Measurements from ENCODE around the gene EBF3.
"Not testable (repeated sequence)": the region's sequence is repeated elsewhere in the genome, so short reads cannot be mapped to it uniquely, and the experiment has no call there.

EBF3 gene

DNA sequence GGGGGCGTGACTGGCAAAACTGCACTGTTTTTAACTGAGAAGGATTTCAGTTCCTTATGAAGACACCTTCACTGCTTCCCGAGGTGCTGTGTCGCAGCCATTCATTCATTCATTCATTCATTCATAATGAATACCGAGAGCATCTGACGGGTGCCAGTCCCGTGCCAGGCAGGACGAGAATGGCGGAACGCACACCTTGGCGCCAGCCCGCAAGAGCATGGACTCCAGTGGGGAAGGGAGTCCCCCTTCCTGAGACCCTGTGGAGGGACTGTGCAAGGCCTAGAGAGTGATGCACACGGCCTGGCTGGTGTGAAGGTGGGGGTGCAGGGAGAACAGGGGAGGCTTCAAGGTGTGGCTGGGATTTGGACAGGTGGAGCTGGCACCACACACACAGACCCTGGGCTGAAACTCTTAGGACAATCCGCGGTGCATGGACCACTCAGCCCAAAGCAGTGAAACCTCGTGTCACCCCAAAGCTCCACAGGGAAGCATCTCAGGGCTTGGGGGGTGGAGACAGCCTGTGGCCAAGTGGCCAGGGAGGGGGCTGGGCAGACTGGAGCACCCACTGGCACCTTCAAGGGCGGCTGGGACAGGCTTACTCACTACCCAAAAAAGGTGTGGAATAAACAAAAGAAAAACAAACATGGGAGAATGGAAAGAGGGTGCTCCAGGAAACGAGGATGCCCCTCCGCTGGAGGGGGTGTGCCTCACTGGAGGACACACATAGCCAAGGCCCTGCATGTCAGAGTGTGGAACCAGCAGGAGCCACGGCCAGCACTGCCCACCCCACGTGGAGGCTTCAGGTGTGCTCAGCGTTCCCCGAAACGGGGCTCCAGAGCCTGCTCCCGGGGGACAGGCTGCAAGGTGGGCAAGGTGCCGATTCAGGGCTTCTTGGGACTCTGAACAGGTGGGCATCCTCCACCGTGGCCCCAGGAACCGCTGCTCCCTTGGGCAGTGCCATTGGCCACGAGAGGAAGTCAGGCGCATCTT, 37.7 kb downstream of the EBF3 start:
- no peak for DNase-seq

DNA sequence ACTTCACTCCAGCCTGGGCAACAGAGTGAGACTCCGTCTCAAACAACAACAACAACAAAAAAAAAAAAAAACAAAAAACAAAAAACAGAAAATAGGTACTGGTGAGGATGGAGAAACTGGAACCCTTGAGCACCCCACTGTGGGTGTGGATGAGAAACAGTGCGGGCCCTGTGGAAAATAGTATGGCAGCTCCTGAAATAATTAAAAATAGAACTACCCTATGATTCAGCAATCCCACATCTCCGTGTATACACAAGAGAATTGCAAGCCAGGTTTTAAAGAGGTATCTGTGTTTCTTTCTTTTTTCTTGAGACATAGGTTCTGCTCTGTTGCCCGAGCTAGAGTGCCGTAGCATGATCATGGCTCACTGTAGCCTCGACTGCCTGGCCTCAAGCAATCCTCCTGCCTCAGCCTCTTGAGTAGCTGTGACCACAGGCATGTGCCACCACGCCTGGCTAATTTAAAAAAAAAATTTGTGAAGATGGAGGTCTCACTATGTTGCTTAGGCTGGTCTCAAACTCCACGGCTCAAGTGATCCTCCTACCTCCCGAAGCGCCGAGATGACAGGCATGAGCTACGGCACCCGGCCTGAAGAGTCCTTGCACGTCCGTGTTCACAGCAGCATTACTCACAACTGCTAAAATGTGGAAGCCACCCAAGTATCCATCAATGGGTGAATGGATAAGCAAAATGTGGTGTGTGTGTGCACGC, 39.5 kb downstream of the EBF3 start:
- DNase-seq = no peak

DNA sequence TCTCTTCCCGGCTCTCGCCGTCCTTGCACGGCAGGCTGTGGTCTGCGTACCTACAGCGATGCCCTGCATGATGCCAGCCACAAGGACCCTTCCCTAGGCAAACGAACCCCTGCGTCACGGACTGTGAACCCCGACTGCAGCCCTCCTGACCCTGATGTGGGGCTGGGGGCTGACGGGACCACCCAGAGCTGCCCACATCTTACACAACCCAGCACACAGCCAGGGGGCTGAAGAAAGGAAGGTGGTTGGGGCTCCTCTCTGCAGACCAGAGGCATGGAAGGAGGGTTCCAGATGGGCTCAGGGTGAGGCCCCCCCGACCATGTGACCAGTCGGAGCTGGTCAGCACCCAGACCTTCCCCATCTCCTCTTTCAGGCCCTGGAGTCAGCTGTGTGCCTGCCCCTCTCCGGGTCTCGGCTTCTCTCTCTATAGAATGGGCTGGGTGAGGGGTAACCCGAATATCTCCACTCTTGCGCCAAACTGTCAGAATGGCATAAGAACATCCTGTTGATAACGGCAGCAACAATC, 41.4 kb downstream of the EBF3 start:
- no peak for DNase-seq

DNA sequence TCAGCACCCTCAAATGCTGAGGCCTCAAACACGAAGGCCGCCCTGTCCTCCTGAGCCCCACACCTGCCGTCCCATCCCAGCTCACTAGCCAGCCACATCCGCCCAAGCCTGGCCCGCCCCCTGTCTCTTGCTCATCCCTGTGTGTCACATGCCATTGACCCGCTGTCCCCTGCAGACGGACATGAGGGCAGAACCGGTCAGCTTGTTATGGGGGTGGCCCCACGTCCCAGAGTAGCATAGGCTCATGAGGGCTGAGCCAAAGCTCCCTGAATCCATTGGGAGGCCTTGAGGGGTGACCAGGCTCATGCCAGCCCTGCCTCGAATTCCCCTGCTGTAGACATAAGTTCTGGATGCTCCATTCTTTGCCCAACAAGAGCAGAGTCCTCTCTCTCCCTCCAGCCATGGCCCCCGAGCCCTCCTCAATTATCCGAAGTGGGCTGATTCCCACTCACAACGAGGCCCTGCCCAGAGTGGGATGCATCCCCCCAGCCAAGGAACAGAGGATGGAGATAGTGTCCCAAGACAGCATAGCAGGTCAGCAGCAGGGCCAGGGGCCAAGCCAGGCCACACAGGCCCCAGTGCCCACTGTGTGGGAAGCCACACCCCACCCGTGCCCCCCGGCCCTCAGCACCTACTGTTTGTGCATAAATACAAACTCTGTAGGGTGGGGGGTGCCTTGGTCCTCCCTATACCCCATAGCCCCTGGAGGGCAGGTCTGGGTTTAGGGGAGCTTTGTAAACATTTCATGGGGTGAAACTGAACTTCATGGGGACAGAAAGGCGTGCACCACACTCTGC, 42.1 kb downstream of the EBF3 start:
- no peak for DNase-seq

DNA sequence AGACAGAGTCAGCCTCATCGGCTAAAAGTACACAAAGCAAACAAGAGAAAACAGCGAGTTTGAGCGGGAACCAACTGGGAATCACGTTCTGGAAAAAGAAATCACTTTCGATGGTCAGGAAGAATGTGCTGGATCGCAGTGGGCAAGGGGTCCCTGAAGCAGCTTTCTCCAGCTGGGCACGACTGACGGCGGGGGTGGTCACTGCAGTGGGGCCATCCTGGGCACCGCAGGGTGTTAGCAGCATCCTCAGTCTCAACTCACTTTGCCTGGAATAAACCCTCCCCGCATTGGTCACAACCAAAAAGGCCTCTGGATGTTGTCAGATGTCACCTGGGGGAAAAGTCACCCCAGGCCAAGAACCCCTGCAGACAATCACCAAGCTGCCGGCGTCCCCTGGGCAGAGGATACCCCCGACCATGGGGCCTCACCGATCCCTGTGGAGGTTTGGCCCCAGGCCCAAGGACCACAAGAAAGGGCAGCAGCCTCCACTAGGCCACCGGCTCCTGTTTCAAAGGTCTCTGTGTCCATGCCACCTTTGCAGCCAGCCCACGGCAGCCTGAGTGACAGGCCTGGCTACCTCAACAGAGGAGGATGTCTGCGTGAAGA, 42.9 kb downstream of the EBF3 start:
- no peak for DNase-seq

DNA sequence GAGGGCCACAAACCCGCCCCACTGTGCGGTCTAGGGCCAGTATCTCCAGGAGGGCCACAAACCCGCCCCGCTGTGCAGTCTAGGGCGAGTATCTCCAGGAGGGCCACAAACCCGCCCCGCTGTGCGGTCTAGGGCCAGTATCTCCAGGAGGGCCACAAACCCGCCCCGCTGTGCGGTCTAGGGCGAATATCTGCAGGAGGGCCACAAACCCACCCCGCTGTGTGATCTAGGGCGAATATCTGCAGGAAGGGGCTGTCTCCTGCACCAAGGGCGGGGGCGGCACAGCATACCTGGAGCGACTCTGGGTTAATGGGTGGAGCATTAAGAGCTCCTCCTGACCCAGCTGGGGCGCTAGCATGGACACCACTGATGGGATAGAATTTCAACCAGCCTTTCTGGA, 43.9 kb downstream of the EBF3 start:
- not testable (repeated sequence) for DNase-seq

DNA sequence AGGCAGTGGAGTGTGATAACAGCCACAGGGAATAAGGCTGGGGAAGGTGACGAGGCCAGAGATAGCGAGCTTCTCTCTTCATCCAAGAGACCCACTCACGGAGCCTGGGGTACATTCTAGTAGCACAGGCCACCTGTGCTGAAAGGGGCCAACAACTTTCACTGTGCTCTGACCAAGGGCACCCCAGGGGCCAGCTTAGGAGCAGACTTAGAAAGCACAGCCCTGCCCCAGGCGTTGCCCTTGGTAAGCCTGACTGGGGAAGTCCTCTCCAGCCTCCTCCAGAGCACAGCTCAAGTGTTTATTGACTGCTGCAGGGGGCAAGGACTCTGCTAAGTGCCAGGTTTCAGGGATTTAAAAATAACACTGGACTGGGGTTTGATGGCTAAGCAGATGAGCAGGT, 44.7 kb downstream of the EBF3 start:
- no peak for DNase-seq

DNA sequence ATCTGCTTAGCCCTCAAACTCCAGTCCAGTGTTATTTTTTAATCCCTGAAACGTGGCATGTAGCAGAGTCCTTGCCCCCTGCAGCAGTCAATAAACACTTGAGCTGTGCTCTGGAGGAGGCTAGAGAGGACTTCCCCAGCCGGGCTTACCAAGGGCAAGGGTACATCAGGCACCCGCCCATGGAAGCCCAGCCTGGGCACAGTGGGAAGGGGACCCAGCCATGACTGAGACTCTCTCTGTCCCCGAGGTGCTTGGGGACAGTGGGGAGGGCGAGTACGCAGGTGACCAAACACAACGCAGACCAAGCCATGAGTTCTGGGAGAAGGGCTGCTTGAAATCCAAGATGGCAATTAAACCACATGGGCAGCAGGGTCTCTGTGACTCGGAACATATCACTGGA, 45.2 kb downstream of the EBF3 start:
- no peak for DNase-seq

DNA sequence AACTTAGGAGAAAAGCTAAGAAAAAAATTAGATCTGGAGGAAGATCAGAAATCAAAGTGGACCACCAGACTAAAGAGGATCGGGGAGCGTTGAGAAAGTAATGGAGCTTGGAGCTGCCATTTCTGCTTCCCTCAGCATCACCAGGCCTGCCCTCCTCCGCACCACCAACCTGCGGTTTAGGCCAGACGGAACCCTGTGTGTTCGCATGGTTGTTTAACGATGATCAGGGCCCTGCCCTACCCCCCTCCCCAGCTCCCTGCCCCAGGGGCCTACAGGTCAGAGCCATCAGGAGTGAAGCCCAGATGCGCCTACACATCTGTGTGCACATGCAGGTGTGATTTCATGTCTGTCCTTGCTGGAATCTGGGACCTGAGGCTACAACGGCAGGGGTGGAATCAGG, 45.7 kb downstream of the EBF3 start:
- no peak for DNase-seq

DNA sequence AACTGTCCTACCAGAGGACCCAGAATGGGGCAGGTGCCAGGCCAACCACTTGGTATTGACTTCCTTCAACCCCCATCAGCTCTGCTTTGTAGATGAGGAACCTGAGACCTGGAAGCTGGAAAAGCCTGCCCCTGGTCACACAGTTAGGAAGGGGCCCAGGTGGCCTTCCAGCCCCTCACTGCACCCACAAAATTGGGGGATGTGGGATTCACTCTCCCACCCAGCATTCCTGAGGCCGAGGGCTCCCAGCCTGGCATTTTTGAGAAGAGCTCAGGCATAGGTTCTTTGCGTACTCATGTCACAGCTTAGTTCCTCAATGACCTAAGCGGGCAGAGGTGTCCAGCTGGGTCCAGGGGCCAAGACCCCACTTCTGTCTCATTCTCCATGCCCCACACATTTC, 46.1 kb downstream of the EBF3 start:
- no peak for DNase-seq

DNA sequence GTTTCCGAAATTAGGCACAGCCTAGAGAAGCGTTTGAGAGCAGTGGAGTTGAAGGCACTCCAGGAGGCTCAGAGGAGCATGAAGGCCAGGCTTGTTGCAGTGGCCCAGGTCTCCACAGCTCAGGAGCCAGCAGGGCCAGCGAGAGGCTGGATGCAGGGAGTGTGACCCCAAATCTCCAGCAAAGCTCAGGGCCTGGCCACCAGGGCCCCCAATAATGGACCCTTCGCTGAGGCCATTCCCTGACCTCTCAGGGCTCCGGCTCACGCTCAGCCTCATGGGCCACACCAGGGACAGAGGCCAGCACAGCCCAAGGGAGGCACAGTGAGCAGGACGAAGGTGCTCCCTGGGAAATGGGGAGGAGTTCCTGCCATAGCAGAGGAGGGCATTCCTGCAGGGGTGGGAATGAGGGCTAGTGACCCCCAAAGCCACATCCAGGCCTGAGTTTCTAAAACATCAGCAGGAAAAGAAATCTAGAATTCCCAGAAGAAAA, 47.5 kb downstream of the EBF3 start:
- no peak for DNase-seq

DNA sequence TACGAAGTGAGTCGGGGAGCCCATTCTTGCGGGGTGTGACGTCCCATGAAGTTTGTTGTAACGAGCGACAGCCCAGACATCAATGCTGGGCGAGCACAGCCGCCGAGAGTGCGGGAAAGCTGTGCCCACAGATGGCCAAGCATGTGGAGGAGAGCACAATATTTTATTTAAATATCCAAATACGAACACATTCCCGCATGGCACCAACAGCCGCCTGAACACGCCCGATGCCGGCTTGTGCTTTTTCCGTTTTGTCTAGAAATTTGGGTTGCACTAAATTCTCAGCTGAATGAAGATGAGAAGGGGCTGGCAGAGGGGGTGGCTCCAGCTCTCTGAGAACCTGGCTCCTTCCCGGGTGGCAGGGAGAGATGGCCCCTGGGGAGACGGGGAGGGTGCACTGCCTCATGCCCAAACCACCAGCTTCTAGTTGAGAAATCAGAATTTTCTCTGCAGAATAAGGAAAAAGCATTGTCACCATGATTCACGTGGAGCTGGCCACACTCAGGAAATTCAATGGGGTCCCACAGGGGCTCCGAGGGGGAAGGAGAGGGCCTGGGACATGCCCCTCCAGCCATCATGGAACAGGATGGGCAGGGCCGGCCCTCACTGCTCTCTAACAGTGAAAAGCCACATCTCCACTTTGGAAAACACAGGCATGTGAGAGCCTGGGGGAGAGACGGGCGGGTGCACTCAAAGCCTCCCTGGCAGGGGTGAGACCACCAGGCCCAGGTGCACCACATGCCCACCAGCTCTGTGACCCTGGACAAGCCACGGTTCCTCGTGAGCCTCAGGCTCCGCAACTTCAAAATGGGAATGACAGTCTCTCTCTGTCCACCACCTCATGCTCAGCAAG, 48.3 kb downstream of the EBF3 start:
- no peak for DNase-seq

DNA sequence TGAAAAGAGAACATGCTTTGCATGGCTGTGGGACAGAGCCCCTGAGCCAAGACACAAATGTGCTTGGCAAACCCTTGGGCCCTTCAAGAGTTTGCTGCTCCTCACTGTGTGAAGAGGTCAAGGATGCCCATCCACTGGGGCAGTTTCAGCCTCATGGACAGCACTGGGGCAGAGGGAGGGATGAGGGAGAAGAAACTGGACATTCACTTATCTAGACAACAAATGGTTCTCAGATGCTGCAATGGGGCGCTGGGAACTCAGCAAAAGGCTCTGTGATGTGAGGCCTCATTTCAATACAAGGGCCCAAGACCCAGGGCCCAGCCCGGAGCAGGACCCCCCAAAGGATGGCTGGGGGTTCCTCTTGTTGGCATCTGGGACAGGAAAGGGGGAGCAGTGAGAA, 49.1 kb downstream of the EBF3 start:
- no peak for DNase-seq

DNA sequence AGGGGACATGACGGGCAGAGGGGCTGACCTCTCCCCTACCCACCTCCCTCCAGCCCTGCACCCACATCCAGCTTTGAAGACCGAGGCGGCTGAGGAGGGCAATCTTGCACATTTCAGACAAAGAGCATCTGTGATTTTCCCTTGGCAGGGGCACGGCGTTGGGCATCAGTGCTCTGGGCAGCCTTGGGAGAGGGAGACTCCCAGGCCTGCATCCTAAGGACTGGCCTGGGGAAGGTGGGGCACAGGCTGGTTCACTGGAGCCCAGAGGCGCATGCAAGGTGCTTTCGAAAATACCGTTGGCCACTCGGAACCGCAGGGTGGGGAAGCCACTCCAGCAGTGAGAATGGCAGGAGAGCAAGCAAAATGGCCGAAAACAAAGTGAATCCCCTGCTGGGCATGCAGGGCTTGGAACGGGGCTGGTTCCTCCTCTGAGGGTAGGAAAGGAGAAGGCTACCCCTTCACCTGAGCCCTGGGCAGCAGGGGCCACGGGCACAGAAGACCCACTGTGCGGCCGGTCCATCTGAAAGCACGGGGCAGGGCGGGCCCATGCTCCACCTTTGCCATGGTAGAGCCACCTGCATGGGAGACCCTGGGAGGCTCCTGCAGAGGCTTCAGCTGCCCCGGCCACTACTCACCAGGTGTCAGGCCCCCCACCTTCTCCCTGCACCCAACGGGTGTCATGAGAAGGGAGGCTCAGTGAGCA, 49.8 kb downstream of the EBF3 start:
- no peak for DNase-seq

DNA sequence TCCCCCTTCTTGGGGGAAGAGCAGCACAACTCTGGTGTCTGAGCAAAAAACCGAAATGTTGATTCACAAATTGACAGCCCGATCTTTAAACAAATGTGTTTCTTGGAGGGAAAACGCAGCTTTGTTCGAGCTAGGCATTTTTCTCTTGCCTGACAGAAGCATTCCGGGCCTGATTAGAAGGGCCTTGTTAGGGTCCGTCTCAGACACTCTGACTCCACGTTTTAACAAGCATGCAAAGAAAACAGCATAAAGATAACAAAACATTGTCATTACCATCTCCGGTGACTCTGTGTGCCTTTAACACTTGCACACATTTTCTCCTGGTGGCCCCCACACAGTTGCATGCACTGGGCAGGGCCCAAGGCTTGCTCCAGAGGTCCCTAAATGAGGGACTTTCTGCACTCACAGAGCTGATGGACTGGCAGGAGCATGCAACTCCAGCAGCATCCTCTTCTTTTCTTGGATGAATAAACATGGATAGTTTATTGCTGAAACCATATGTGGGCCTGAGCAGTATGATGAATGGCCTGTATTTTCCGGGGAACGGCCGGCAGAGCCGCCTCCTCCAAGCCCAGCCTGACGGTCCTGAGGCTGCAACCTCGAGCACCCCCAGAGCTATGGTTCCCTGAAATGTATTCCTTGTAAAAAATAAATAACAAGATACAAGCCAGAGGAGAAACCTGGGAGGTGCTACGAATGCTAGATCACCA, 50.9 kb downstream of the EBF3 start:
- DNase-seq = no peak

DNA sequence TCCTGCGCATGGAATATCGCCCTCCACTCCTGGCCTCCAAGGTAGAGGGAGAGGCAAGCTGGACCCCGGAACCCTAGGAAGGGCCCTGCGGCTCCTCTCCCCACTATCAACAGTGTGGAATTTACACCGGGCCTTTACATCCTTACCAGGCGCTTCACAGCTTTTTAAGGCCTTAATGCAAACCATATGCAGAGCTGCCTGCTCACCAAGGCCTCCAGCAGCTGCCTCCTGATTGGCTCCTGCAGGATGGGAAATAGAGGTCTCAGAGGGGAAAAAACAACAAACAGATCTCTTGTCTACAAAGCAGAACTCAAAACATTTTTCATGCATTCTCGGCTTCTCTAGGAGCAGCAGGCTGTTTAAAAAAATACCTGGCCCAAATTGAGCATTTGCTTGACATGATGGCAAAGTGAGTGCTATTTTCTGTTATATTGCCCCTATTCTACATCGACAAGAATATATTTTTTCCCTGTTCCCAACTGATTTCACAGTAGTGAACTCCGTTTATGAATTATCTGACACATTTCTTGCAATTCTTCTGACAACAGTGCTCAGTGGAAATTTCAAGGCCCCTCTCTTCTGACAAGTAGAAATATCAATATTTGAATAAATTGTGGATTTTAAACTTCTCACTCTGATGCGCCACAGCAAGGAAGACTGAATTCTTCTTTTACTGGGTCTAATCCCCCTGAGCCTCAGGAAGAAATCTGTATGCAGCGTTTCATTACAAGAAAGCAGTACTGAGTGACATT, 51.7 kb downstream of the EBF3 start:
- DNase-seq = no peak

DNA sequence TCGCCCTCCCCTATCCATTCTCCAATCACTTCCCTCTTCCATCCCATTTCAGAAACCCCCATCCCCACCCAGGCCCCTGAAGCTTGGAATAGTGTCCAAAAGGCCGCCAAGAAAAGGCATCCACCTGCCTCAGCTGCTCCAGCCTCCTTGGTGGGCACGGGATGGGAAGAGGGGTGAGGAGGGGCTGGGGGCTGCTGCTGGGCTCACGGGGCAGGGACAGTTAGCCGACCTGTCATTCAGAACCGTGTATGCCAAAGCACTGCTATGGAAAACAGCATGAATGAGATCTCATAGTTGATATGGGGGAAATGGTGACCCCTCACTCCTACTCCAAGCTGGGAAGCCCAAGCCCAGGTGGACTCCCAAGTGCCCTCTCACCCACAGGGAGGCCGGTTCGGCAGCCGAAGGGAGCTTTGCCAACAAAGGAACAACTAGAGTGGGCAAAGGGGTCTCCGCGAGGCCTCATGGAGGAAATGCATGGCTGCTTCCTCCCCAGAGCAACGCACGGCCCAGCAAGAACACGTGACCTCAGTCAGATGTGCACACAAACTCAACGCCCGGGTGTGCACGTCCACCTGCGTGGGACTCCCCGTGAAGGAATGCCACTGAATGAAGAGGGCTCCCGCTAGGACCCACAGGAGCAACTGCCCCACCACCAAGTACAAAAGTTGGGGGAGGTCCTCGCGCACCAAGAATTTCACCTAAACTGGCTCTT, 52.5 kb downstream of the EBF3 start:
- no peak for DNase-seq

DNA sequence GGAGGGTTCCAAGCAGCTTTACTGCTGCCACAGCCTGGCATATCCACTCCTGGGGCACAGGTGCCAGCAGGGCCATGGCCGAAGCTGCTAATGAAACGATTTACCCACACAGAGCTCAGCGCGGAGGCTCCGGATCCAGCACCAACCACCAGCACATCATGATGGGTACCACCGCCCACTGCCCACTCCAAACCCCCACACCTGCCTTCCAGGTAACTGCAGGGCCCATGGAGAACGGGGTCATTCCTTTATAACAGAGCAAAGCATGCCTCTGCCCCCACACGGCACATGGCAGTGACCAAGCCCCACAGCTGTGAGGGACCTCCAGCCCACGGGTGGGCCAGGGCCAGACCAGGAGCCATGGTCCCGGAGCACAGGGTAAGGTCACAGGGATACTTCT, 53.2 kb downstream of the EBF3 start:
- DNase-seq = no peak
